RKO (cell line): ENCODE measurements around the gene PIM1.

ENCODE experiments used
- DNase-seq: peaks from one replicate; pipeline ENCODE4 v3.0.0-alpha.2; 2016; ENCODE audit warnings: low spot score

PIM1 gene

GRCh38 chr6:37222125-37222967 is 52.4 kb downstream of the PIM1 start:
- DNase-seq, result peak; percentile 64

GRCh38 chr6:37222992-37223391 is 53.0 kb downstream of the PIM1 start:
- no peak for DNase-seq
